ENCODE data around the gene KLHDC8A. TPM values are rescaled to one million over a fixed set of nuclear protein-coding genes. Genes with fewer than 3 reads are reported as not detected.

Gene KLHDC8A
- total and polyA plus RNA-seq, 4 donors, result 0.17 to 1.4 (median 0.41) TPM

DNA sequence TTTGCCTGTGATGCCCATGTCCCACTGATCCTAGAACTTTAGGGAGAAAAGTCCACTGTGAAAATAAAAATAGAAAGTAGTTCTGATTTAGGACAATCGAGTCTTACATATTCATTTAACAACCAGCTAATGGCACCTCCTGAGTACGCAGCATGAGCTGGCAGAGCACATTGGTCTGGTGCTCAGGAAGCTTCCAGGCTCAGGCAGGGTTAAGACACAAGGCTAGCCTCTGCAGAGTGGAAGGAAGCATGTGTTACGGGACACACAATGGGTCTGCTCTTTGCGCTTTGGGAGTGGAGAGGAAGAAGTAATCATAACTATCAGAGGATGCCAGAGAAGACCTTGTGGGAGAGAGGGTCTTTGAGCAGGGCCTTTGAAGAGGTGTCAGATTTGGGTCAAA is 4.2 kb upstream of the KLHDC8A start:
- H3K9ac ChIP-seq (ENCODE audit: insufficient read depth in 1 of 2, low read length in 2 of 2), result no peak overlapping the region
- 75 to 79% methylated on average over 4 of the region's 4 CpGs for WGBS, 2 donors
- DNase-seq (no peak), ATAC-seq (ENCODE audit: insufficient read depth, low FRiP score) (no peak)
- TF ChIP-seq CTCF (IDR thresholded peaks at IDR 0.05; ENCODE audit: control extremely low read depth, extremely low read depth), result no peak
- H3K27me3 ChIP-seq (ENCODE audit: control insufficient read depth in 3 of 3, insufficient read depth in 3 of 3, low read length in 2 of 3), result no peaks in the 10 kb centered on the region
- no peak overlapping the region for H3K27ac ChIP-seq (ENCODE audit: low read depth in 1 of 2, low read length in 1 of 2)
- H3K4me1 ChIP-seq (ENCODE audit: control insufficient read depth in 5 of 5, insufficient read depth in 5 of 5, low read length in 5 of 5), result peaks cover 0 to 22% (median 3%) of the 10 kb centered on the region in 5 donors
- no peaks in the 10 kb centered on the region for H3K9me3 ChIP-seq (ENCODE audit: control insufficient read depth in 4 of 4, insufficient read depth in 3 of 4, low read length in 3 of 4)
- H3K36me3 ChIP-seq (ENCODE audit: control insufficient read depth in 4 of 4, insufficient read depth in 4 of 4, low read length in 4 of 4), result no peaks in the 10 kb centered on the region
- no peak overlapping the region for H3K4me3 ChIP-seq

DNA sequence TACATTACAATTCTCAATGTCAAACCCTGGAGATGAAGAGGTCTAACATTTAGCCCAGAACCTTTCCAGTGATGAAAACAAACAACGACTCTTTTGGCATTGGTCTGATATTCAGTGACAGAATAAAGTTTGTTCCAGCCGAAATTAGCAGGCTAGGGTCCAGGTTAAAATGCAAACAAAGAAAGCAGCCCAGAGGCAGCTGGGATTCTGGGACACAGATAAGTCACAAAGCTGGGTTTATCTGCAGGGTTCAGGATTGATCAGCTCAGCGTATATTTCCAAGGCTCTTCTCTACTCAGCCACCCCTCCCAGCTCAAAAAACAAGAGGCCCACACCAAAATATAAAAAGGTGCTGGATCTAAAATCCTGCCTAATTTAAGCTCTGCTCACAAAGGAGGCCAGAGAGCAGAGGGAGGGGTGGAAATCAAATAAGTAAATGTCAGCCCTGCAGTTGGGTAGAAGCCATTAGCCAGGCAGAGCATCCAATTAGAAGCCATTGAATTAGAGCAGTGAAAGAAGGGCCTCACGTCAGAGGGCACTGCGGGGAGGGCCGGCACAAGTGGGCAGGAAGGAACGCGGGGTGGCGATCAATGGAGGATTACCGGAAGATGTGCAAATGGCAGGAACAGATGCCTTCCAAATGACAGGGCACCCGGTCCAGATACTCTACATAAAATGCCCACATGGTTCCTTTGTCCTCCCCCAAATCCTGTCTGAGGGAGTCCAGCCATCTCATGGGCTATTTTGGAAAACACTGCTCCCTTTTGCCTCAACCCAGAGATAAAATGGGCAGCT is 3.2 kb upstream of the KLHDC8A start:
- 68% methylated on average over 11 of the region's 11 CpGs for WGBS, 2 donors
- peak in 2 of 3 donors; percentile 55 to 67 for DNase-seq
- H3K9me3 ChIP-seq (ENCODE audit: control insufficient read depth in 4 of 4, insufficient read depth in 3 of 4, low read length in 3 of 4), result no peaks in the 10 kb centered on the region
- no peak overlapping the region for H3K4me3 ChIP-seq
- TF ChIP-seq CTCF (IDR thresholded peaks at IDR 0.05; ENCODE audit: control extremely low read depth, extremely low read depth), result no peak
- H3K36me3 ChIP-seq (ENCODE audit: control insufficient read depth in 4 of 4, insufficient read depth in 4 of 4, low read length in 4 of 4), result no peaks in the 10 kb centered on the region
- no peaks in the 10 kb centered on the region for H3K27me3 ChIP-seq (ENCODE audit: control insufficient read depth in 3 of 3, insufficient read depth in 3 of 3, low read length in 2 of 3)
- no peak overlapping the region for H3K27ac ChIP-seq (ENCODE audit: low read depth in 1 of 2, low read length in 1 of 2)
- H3K4me1 ChIP-seq (ENCODE audit: control insufficient read depth in 5 of 5, insufficient read depth in 5 of 5, low read length in 5 of 5), result peaks cover 0 to 22% (median 3%) of the 10 kb centered on the region in 5 donors
- H3K9ac ChIP-seq (ENCODE audit: insufficient read depth in 1 of 2, low read length in 2 of 2), result no peak overlapping the region
- ATAC-seq (ENCODE audit: insufficient read depth, low FRiP score), result no peak

GRCh38 chr1:205358579-205358978 is 1.9 kb upstream of the KLHDC8A start:
- DNase-seq (no peak), ATAC-seq (ENCODE audit: insufficient read depth, low FRiP score) (no peak)
- Histone ChIP-seq H3K4me3 (no peak overlapping the region), H3K27me3 (ENCODE audit: control insufficient read depth in 3 of 3, insufficient read depth in 3 of 3, low read length in 2 of 3) (no peaks in the 10 kb centered on the region), H3K9ac (ENCODE audit: insufficient read depth in 1 of 2, low read length in 2 of 2) (no peak overlapping the region), H3K4me1 (ENCODE audit: control insufficient read depth in 5 of 5, insufficient read depth in 5 of 5, low read length in 5 of 5) (peaks cover 0 to 22% (median 3%) of the 10 kb centered on the region in 5 donors), H3K36me3 (ENCODE audit: control insufficient read depth in 4 of 4, insufficient read depth in 4 of 4, low read length in 4 of 4) (no peaks in the 10 kb centered on the region), H3K27ac (ENCODE audit: low read depth in 1 of 2, low read length in 1 of 2) (no peak overlapping the region), H3K9me3 (ENCODE audit: control insufficient read depth in 4 of 4, insufficient read depth in 3 of 4, low read length in 3 of 4) (no peaks in the 10 kb centered on the region)
- TF ChIP-seq CTCF (IDR thresholded peaks at IDR 0.05; ENCODE audit: control extremely low read depth, extremely low read depth), result no peak

Measured in lung (tissue), 12 donors.